ENCODE results near the gene SARS1. TPM values are rescaled to one million over a fixed set of nuclear protein-coding genes. Genes with fewer than 3 reads are reported as not detected.
A peak's percentile ranks its signal among the peaks of the same experiment; 100 is the strongest.
"Not testable (repeated sequence)": the region's sequence is repeated elsewhere in the genome, so short reads cannot be mapped to it uniquely, and the experiment has no call there.

The SARS1 gene
- total RNA-seq, 1 donor from 2014 or later, result 134 TPM

DNA sequence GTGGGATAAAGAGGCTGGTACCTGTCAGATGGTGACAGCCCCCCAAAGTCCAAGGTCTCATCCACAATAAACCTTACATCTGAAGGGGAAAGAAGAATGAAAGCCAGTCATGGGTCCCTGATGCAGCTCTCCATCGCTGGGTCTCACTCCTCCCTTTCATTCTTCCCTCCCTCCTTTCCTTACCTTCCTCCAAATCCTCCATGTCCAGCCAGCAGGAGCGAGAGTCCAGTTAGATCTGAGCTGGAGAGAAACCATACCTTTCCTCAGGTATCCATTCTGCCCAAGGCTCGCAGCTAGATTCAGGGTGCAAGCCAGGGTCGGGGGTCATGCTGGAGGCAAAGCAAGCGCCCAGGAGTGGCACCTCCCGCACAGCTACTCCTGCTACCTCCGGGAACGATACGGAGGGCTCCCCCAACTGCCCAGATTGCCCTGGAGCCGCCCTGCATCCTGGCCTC is 68.8 kb downstream of the SARS1 start:
- Histone ChIP-seq H3K9me3 (no peaks in the 10 kb centered on the region), H3K27ac (peak overlapping the region; percentile 84 to 91), H3K4me1 (peaks cover 0 to 13% of the 10 kb centered on the region in 2 donors), H3K27me3 (no peaks in the 10 kb centered on the region), H3K36me3 (no peaks in the 10 kb centered on the region), H3K4me3 (peak overlapping the region; percentile 66 to 84)
- intact Hi-C loops (cut with DNase I), result loop anchor here (5.0 kb wide), 2 partner anchors 60 to 200 kb away; partner anchors contain the start of gene ATXN7L2
- no peak for DNase-seq (ENCODE audit: low spot score in 2 of 2)
- TF ChIP-seq, protein P1, sequence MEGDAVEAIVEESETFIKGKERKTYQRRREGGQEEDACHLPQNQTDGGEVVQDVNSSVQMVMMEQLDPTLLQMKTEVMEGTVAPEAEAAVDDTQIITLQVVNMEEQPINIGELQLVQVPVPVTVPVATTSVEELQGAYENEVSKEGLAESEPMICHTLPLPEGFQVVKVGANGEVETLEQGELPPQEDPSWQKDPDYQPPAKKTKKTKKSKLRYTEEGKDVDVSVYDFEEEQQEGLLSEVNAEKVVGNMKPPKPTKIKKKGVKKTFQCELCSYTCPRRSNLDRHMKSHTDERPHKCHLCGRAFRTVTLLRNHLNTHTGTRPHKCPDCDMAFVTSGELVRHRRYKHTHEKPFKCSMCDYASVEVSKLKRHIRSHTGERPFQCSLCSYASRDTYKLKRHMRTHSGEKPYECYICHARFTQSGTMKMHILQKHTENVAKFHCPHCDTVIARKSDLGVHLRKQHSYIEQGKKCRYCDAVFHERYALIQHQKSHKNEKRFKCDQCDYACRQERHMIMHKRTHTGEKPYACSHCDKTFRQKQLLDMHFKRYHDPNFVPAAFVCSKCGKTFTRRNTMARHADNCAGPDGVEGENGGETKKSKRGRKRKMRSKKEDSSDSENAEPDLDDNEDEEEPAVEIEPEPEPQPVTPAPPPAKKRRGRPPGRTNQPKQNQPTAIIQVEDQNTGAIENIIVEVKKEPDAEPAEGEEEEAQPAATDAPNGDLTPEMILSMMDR (IDR thresholded peaks at IDR 0.05), result no peak

- intact Hi-C loops (cut with DNase I), result loop anchor here (1.0 to 5.0 kb wide), 4 partner anchors 59 to 199 kb away; partner anchors contain the start of genes ATXN7L2 and PSMA5
- peak; percentile 84 to 97 for DNase-seq (ENCODE audit: low spot score in 2 of 2)
- Histone ChIP-seq H3K36me3 (no peaks in the 10 kb centered on the region), H3K27ac (peak within 1 kb of the TSS; percentile 84 to 91), H3K4me3 (peak within 1 kb of the TSS; percentile 66 to 84), H3K27me3 (no peaks in the 10 kb centered on the region), H3K9me3 (no peaks in the 10 kb centered on the region), H3K4me1 (peaks cover 0 to 13% of the 10 kb centered on the region in 2 donors)
- TF ChIP-seq, protein P1 (IDR thresholded peaks at IDR 0.05), result peak; percentile 45 to 65 (median 64)
Observed at GRCh38 chr1:109282952-109283747, 69.4 kb downstream of the SARS1 start, which contains the start of gene PSRC1. TSS of gene PSRC1 (minus strand) at chr1:109283145.

DNA sequence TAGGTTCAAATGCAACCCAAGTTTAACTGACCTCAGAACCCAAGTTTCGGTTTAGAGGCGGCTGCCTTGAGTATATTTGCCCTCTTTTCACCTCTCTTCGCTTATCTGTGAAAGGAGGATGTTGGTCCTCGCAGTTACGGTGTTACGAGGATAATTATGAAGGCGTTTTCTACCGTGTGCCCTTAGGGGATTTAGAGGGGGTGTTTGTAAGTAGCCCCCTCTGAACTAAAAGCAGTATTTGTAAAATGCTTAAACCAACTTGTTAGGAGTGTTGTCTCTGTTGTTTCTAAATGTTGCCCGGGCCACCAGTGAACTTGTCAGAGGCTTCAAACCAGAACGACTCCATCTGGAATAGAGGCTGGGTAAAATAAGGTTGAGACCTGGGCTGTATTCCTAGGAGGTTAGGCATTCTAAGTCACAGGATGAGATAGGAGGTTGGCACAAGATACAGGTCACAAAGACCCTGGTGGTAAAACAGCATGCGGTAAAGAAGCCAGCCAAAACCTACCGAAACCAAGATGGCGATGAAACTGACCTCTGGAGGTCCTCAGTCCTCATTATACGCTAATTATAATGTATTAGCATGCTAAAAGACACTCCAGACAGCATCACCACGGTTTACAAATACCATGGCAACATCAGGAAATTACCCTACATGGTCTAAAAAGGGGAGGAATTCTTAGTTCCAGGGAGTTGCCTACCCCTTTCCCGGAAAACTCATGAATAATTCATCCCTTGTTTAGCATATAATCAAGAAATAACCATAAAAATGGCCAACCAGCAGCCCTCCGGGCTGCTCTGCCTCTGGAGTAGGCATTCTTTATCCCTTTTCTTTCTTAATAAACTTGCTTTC is 70.3 kb downstream of the SARS1 start:
- TF ChIP-seq, protein P1 (IDR thresholded peaks at IDR 0.05), result no peak
- H3K36me3 ChIP-seq, result no peaks in the 10 kb centered on the region
- peak overlapping the region; percentile 66 to 84 for H3K4me3 ChIP-seq
- H3K27me3 ChIP-seq, result no peaks in the 10 kb centered on the region
- DNase-seq (ENCODE audit: low spot score in 2 of 2), result peak in 1 of 2 donors; percentile 64
- peaks cover 0 to 13% of the 10 kb centered on the region in 2 donors for H3K4me1 ChIP-seq
- H3K27ac ChIP-seq, result peak overlapping the region; percentile 84 to 91
- intact Hi-C loops (cut with DNase I), result loop anchor here (1.0 to 5.0 kb wide), 4 partner anchors 58 to 198 kb away; partner anchors contain the start of genes ATXN7L2 and PSMA5
- no peaks in the 10 kb centered on the region for H3K9me3 ChIP-seq

GRCh38 chr1:109286762-109287161 is 73.0 kb downstream of the SARS1 start:
- intact Hi-C loops (cut with DNase I); H3K27ac ChIP-seq; DNase-seq (ENCODE audit: low spot score in 2 of 2); H3K36me3 ChIP-seq; H3K27me3 ChIP-seq; H3K4me3 ChIP-seq; H3K9me3 ChIP-seq: not testable (repeated sequence)
- peaks cover 0 to 13% of the 10 kb centered on the region in 2 donors for H3K4me1 ChIP-seq

Other genes starting within 250 kb of the SARS1 start
- 11.8 TPM for gene WDR47, start 171.8 kb upstream of the SARS1 start, total RNA-seq
- gene TAF13, start 137.9 kb upstream of the SARS1 start, total RNA-seq, result 9.3 TPM
- 20.5 TPM for gene TMEM167B, start 123.2 kb upstream of the SARS1 start, total RNA-seq
- not detected for gene ELAPOR1, start 99.8 kb upstream of the SARS1 start, total RNA-seq
- gene CELSR2, start 35.6 kb downstream of the SARS1 start, total RNA-seq, result 3.6 TPM
- gene PSRC1, start 69.2 kb downstream of the SARS1 start, total RNA-seq, result 1.3 TPM
- gene MYBPHL, start 93.1 kb downstream of the SARS1 start, total RNA-seq, result not detected
- 111 TPM for gene SORT1, start 184.0 kb downstream of the SARS1 start, total RNA-seq
- gene PSMA5, start 212.5 kb downstream of the SARS1 start, total RNA-seq, result 2.6 TPM

All from ascending aorta (tissue), 2 donors.